OCI-LY7 (cell line): Measurements from ENCODE around the gene HUNK. TPM values are rescaled to one million over a fixed set of nuclear protein-coding genes. Genes with fewer than 3 reads are reported as not detected.

ENCODE experiments used
- BruUV-seq: library from RNA; stranded (reverse); fragments of 400-500 nt; replicated peaks from 2 replicates; lab custom pipeline; 2021; lab: Mats Ljungman, UMichigan
- CTCF ChIA-PET: fragments of 300-600 bp; sonication (Branson Sonifier 250); formaldehyde crosslinking; loops from one replicate; lab custom pipeline; 2022; ENCODE audit warnings: antibody characterized with exemption; ENCODE audit not compliant: unreplicated experiment; lab: Charles Lee
- POLR2A ChIA-PET: fragments of 300-600 bp; sonication (Branson Sonifier 250); formaldehyde crosslinking; loops from one replicate; lab custom pipeline; 2022; ENCODE audit warnings: antibody characterized with exemption; lab: Charles Lee
- DNase-seq: peaks from one replicate; pipeline ENCODE4 v3.0.0-alpha.2; 2015; ENCODE audit warnings: low spot score
- H2AFZ ChIP-seq: fragments of 200-600 bp; sonication (generic), shearing (Covaris generic); 2 replicates; pipeline ENCODE4 v1.6.1; 2014; ENCODE audit warnings: mild to moderate bottlenecking, antibody characterized with exemption, low read length, moderate library complexity
- H3K27ac ChIP-seq: fragments of 200-600 bp; sonication (generic); 2 replicates; pipeline ENCODE4 v1.5.1; 2014; ENCODE audit warnings: mixed run types, low read depth, mild to moderate bottlenecking, moderate library complexity, low read length, inconsistent platforms; ENCODE audit not compliant: poor library complexity, severe bottlenecking
- H3K36me3 ChIP-seq: fragments of 200-600 bp; sonication (generic); 2 replicates; pipeline ENCODE4 v1.6.1; 2014; ENCODE audit warnings: mild to moderate bottlenecking, antibody characterized with exemption, low read length, moderate library complexity, mixed read lengths; ENCODE audit not compliant: insufficient read depth
- H3K4me1 ChIP-seq: fragments of 200-600 bp; sonication (generic); 2 replicates; pipeline ENCODE4 v1.5.1; 2014; ENCODE audit warnings: mild to moderate bottlenecking, low read length; ENCODE audit not compliant: insufficient read depth, poor library complexity, severe bottlenecking
- H3K4me2 ChIP-seq: fragments of 200-600 bp; sonication (generic); 2 replicates; pipeline ENCODE4 v1.6.1; 2014; ENCODE audit warnings: mild to moderate bottlenecking, low read length
- H3K4me3 ChIP-seq: fragments of 200-600 bp; sonication (generic); 2 replicates; pipeline ENCODE4 v1.5.1; 2014; ENCODE audit warnings: mild to moderate bottlenecking, low read depth, low read length; ENCODE audit not compliant: poor library complexity, severe bottlenecking
- H3K79me2 ChIP-seq: fragments of 200-600 bp; sonication (generic); 2 replicates; pipeline ENCODE4 v1.6.1; 2016; ENCODE audit warnings: low read depth, mild to moderate bottlenecking, low read length, moderate library complexity, mixed read lengths; ENCODE audit not compliant: insufficient read depth
- H3K9me2 ChIP-seq: fragments of 200-600 bp; sonication (generic); 2 replicates; pipeline ENCODE4 v1.6.1; 2016; ENCODE audit warnings: mild to moderate bottlenecking, low read length, mixed read lengths; ENCODE audit not compliant: insufficient read depth
- H3K9me3 ChIP-seq: fragments of 200-600 bp; sonication (generic); 2 replicates; pipeline ENCODE4 v1.6.1; 2014; ENCODE audit warnings: mild to moderate bottlenecking, mixed run types, low read length, mixed read lengths
- H4K20me1 ChIP-seq: fragments of 200-600 bp; sonication (generic); 2 replicates; pipeline ENCODE4 v1.6.1; 2014; ENCODE audit warnings: mild to moderate bottlenecking, antibody characterized with exemption, low read length, moderate library complexity, mixed read lengths; ENCODE audit not compliant: insufficient read depth
- EZH2phosphoT487 ChIP-seq: fragments of 200-600 bp; sonication (generic); IDR thresholded peaks from 2 replicates; pipeline ENCODE4 v1.6.1; 2018; ENCODE audit warnings: low read depth, borderline replicate concordance, mild to moderate bottlenecking, mixed run types, antibody characterized with exemption, low read length, moderate library complexity, mixed read lengths
- intact Hi-C: fragments of 100-400 bp; cut with micrococcal nuclease; formaldehyde crosslinking; loops from one replicate; pipeline ENCODE4 v1.10.0; 2022; ENCODE audit not compliant: unreplicated experiment
- total RNA-seq, 2 experiments: library from RNA; depleted of rRNA in 1 of 2; stranded (reverse); fragments of >200 nt in 1 of 2; shearing (Covaris generic) in 1 of 2; gene quantifications; 2 replicates each; pipeline ENCODE4 v1.2.3, GENCODE V29; 2014 to 2022
- TF ChIP-seq, protein P1 (sequence below): fragments of 200-600 bp; sonication (generic); conservative IDR thresholded peaks from 2 replicates; pipeline ENCODE4 v1.5.1; 2014; ENCODE audit warnings: mild to moderate bottlenecking, antibody characterized with exemption, low read length, moderate library complexity, mixed read lengths

The HUNK gene
- total RNA-seq, 2 experiments from 2014 or later, result 0.35 to 5.5 TPM

DNA sequence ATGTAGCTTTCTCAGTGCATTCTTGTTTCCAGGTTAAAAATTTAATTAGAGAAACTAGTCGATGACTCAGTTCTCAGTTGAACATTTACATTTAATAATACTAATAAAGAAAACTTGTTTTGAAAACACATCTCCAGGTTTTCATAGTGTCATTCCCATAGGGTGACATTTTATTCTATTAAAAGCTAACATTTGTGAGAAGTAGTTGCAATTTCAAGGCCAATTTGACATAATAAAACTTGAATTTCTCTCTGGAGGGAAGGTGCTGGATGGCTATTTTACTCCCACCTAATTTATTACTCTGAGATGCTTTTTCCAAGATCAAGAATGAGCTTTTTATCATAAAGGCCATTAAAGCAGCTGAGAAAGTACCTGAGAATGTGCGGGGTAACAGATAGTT lies 16.6 kb downstream of the HUNK start:
- Histone ChIP-seq H3K4me3 (no peak overlapping the region), H3K79me2 (no peaks in the 10 kb centered on the region), H2AFZ (no peak overlapping the region), H3K4me1 (no peaks in the 10 kb centered on the region), H4K20me1 (no peaks in the 10 kb centered on the region), H3K36me3 (no peaks in the 10 kb centered on the region), H3K4me2 (no peak overlapping the region), H3K9me2 (no peaks in the 10 kb centered on the region), H3K9me3 (no peaks in the 10 kb centered on the region), H3K27ac (no peak overlapping the region)
- ChIA-PET CTCF (no interaction called here), POLR2A (interaction anchor here (0.9 to 1.4 kb wide), 2 partner anchors 13 to 15 kb away, joined by 4 read pairs; no protein-coding TSS in a partner anchor)
- no peak for DNase-seq
- BruUV-seq, result no TSS peak
- intact Hi-C loops, result no loop called here
- no peak for TF ChIP-seq EZH2phosphoT487
- TF ChIP-seq, protein P1, sequence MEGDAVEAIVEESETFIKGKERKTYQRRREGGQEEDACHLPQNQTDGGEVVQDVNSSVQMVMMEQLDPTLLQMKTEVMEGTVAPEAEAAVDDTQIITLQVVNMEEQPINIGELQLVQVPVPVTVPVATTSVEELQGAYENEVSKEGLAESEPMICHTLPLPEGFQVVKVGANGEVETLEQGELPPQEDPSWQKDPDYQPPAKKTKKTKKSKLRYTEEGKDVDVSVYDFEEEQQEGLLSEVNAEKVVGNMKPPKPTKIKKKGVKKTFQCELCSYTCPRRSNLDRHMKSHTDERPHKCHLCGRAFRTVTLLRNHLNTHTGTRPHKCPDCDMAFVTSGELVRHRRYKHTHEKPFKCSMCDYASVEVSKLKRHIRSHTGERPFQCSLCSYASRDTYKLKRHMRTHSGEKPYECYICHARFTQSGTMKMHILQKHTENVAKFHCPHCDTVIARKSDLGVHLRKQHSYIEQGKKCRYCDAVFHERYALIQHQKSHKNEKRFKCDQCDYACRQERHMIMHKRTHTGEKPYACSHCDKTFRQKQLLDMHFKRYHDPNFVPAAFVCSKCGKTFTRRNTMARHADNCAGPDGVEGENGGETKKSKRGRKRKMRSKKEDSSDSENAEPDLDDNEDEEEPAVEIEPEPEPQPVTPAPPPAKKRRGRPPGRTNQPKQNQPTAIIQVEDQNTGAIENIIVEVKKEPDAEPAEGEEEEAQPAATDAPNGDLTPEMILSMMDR, result no peak

DNA sequence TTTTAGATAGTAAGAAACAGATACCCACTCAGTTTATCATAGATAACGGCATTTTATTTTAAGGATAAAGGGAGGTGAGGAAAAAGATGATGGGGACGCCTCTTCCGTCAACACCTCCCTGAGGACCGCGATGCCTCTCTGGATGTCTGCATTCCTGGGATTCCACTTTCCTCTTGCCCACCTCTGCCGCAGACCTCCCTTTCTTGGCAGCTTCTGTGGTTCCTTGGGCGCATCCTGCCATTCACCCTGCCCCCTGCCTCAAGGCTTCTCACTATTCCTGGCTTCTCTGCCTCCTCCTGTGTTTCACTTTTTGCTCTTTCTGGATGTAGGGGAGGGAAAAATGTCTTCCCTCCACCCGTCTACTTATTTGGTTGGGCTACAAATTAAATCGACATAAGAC lies 19.9 kb downstream of the HUNK start:
- no peak for TF ChIP-seq EZH2phosphoT487
- TF ChIP-seq, protein P1, result no peak
- POLR2A ChIA-PET, result no interaction called here

DNA sequence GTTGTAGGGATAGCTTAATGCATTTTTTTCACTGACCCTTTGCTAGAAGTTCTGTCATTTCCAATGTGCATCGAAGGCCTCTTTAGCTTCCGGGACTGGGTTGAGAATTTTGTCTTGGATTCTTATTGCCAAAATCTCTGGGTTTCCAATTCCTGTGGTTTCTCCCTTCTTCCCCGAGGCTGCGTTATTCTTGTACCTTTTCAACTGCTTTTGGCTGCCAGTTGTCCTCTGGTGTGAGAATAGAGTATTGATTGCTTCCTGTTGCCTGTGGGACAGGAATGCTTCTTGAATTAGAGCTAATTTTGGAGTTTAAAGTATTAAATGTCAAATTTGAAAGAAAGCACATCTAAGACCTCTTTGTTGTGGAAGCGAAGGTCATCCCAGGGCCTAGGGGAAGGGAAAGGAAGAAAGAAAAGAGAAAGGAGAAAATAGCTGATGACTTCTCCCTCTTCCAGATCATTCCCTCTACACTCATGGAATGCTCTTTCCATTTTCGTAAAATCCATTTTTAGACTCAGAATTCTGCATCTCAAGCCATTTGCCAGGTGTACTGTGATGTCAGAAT lies 21.1 kb downstream of the HUNK start:
- no peaks in the 10 kb centered on the region for H3K9me2 ChIP-seq
- no peak for DNase-seq
- intact Hi-C loops, result no loop called here
- no peak overlapping the region for H3K4me2 ChIP-seq
- H3K79me2 ChIP-seq, result no peaks in the 10 kb centered on the region
- ChIA-PET CTCF (no interaction called here), POLR2A (interaction anchor here (0.5 kb wide), 1 partner anchor 44 kb away, joined by 4 read pairs; no protein-coding TSS in a partner anchor)
- no peak overlapping the region for H2AFZ ChIP-seq
- H4K20me1 ChIP-seq, result no peaks in the 10 kb centered on the region
- H3K4me1 ChIP-seq, result no peaks in the 10 kb centered on the region
- H3K9me3 ChIP-seq, result no peaks in the 10 kb centered on the region
- H3K4me3 ChIP-seq, result no peak overlapping the region
- no TSS peak for BruUV-seq
- TF ChIP-seq EZH2phosphoT487, result no peak
- TF ChIP-seq, protein P1, result no peak
- H3K27ac ChIP-seq, result no peak overlapping the region
- no peaks in the 10 kb centered on the region for H3K36me3 ChIP-seq

More for the DNA sequence above, 19.9 kb downstream of the HUNK start:
- Histone ChIP-seq H3K9me2 (no peaks in the 10 kb centered on the region), H3K4me1 (no peaks in the 10 kb centered on the region), H3K4me3 (no peak overlapping the region), H3K79me2 (no peaks in the 10 kb centered on the region), H3K4me2 (no peak overlapping the region), H3K9me3 (no peaks in the 10 kb centered on the region), H2AFZ (no peak overlapping the region), H3K36me3 (no peaks in the 10 kb centered on the region), H4K20me1 (no peaks in the 10 kb centered on the region), H3K27ac (no peak overlapping the region)
- BruUV-seq, result no TSS peak
- intact Hi-C loops, result no loop called here
- no peak for DNase-seq
- CTCF ChIA-PET, result no interaction called here
